ENCODE results near the gene TMC4. TPM values are rescaled to one million over a fixed set of nuclear protein-coding genes. Genes with fewer than 3 reads are reported as not detected.
A peak's percentile ranks its signal among the peaks of the same experiment; 100 is the strongest.

Gene TMC4
- total and polyA plus RNA-seq, 3 donors from 2014 or later, result 0.31 to 4.1 (median 0.43) TPM

DNA sequence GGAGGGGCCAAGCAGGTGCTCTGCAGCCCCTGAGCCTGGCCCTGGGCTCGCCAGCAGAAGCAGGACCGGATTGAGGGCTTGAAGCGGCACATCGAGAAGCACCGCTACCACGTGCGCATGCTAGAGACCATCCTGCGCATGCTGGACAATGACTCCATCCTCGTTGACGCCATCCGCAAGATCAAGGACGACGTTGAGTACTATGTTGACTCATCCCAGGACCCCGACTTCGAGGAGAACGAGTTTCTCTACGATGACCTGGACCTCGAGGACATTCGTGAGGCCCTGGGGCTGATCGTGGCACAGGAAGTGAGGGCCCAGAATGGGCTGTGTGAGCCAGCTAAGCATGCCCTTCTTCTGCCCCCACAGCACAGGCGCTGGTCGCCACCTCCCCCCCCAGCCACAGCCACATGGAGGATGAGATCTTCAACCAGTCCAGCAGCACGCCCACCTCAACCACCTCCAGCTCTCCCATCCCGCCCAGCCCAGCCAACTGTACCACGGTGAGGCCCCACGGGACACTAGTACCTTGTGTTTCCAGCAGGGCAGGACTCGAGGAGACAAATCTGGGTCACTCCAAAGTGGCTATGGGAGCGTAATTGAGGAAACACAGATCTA is 27.3 kb downstream of the TMC4 start:
- Histone ChIP-seq H3K4me3 (no peak overlapping the region), H3K36me3 (ENCODE audit: low read depth, missing control alignments) (no peaks in the 10 kb centered on the region), H3K4me1 (no peaks in the 10 kb centered on the region), H3K27me3 (no peaks in the 10 kb centered on the region), H3K27ac (no peak overlapping the region), H3K9me3 (no peaks in the 10 kb centered on the region)
- 89 to 92% methylated on average over 14 to 28 of the region's 28 CpGs for WGBS, 2 donors
- DNase-seq, result no peak
- TF ChIP-seq, protein P1, sequence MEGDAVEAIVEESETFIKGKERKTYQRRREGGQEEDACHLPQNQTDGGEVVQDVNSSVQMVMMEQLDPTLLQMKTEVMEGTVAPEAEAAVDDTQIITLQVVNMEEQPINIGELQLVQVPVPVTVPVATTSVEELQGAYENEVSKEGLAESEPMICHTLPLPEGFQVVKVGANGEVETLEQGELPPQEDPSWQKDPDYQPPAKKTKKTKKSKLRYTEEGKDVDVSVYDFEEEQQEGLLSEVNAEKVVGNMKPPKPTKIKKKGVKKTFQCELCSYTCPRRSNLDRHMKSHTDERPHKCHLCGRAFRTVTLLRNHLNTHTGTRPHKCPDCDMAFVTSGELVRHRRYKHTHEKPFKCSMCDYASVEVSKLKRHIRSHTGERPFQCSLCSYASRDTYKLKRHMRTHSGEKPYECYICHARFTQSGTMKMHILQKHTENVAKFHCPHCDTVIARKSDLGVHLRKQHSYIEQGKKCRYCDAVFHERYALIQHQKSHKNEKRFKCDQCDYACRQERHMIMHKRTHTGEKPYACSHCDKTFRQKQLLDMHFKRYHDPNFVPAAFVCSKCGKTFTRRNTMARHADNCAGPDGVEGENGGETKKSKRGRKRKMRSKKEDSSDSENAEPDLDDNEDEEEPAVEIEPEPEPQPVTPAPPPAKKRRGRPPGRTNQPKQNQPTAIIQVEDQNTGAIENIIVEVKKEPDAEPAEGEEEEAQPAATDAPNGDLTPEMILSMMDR (IDR thresholded peaks at IDR 0.05), result no peak
- no peak for TF ChIP-seq POLR2A (IDR thresholded peaks at IDR 0.05)
- intact Hi-C loops (cut with DNase I; ENCODE audit: low total_unique reads), result no loop called here

DNA sequence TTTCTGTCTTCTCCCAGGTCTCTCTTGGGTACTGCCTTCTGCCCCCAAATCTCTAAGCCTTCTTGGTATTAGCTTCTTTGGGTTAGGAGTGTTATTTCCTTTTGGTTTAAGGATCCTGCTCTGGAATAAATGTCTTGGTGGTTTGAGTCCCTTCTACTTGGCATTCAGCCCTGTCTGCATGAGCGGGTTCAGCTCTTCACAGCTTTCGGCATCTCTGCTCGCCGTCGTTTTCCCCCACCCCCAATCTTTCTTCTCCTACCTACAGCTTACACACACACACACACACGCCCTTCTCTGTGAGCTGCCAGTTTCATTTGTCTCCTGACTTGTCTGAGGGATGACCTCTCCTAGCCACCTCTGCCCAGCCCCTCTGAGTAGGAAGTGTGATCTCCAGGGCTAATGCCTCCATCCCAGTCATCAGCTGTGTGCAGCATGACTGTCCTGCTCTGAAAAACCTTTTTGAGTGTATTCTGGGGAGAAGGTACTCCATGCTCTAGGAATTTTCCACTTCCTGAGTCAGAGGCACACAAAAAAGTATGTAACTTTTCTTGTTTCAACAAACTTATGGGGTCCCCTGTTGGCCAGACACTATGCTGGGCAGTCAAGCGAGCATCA is 30.7 kb downstream of the TMC4 start:
- no peak overlapping the region for H3K27ac ChIP-seq
- DNase-seq, result no peak
- no peak overlapping the region for H3K4me3 ChIP-seq
- WGBS, 2 donors, result 86 to 90% methylated on average over 6 to 7 of the region's 7 CpGs
- intact Hi-C loops (cut with DNase I; ENCODE audit: low total_unique reads), result no loop called here
- no peak for TF ChIP-seq POLR2A (IDR thresholded peaks at IDR 0.05)
- TF ChIP-seq, protein P1 (IDR thresholded peaks at IDR 0.05), result no peak
- peaks cover 12% of the 10 kb centered on the region for H3K4me1 ChIP-seq
- H3K9me3 ChIP-seq, result no peaks in the 10 kb centered on the region
- no peaks in the 10 kb centered on the region for H3K27me3 ChIP-seq
- no peaks in the 10 kb centered on the region for H3K36me3 ChIP-seq (ENCODE audit: low read depth, missing control alignments)

DNA sequence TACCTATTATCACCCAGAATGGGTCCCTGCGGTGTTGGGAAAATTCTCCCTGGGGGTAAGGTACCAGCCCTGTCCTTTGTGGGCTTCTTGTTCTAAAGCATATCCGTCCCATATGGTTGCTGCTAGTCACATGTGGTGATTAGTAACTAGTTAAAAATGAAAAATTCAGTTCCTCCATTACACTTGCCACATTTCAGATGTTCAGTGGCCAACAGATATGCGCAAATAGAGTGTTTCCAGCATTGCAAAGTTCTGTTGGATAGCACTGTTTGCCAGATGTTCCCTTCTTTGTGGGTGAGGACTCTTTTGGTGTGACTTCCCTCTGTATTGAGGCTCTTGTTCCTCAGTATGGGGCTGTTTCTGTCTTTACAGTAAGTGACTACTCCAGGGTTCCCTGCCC is 31.6 kb downstream of the TMC4 start:
- intact Hi-C loops (cut with DNase I; ENCODE audit: low total_unique reads), result no loop called here
- TF ChIP-seq, protein P1 (IDR thresholded peaks at IDR 0.05), result no peak
- no peak for TF ChIP-seq POLR2A (IDR thresholded peaks at IDR 0.05)
- no peaks in the 10 kb centered on the region for H3K36me3 ChIP-seq (ENCODE audit: low read depth, missing control alignments)

DNA sequence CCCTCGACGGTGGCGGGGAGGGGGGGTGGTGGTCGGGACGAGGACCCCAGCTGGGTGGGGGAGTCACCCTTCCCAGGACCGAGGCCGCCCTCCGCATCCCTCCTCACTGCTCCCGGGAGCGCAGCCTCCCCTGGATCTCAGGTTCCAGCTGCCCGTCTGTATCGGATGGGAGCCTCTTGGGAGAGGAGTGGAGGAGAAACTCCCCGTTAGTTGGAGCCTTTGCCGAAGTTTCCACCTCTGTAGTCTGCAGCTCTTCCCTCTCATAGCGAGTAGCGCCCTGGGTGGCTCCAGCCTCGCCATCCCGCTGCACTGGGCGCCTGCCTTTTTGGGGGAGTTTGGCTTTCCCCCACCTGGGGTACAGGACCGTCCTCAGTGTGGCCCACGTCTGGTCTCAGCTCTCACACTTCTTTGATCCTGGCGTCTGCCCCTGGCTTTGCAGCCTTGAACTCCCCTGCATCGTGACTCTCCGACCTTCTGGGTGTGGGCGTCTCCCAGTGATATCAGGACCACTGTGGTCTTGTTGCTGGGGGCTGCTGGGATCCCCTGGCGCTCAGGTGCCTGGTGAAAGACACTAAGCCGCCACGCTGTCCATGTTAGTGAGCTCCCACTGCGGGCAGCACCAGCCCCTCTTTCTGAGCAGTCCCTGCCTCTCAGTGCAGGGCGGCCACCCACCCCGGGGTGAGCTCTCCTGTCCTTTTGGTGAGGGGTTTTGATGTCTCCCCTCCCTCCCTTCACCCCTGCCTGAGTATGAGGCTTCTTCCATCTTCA is 34.3 kb downstream of the TMC4 start:
- intact Hi-C loops (cut with DNase I; ENCODE audit: low total_unique reads), result no loop called here
- no peaks in the 10 kb centered on the region for H3K27me3 ChIP-seq
- no peaks in the 10 kb centered on the region for H3K36me3 ChIP-seq (ENCODE audit: low read depth, missing control alignments)
- H3K9me3 ChIP-seq, result no peaks in the 10 kb centered on the region
- no peak for TF ChIP-seq POLR2A (IDR thresholded peaks at IDR 0.05)
- H3K4me3 ChIP-seq, result peak overlapping the region; percentile 72 to 99
- H3K27ac ChIP-seq, result peak overlapping the region; percentile 96 to 97
- no peak for DNase-seq
- H3K4me1 ChIP-seq, result peaks cover 20% of the 10 kb centered on the region
- 13 to 27% methylated on average over 6 to 31 of the region's 31 CpGs for WGBS, 2 donors

More for the DNA sequence above, 31.6 kb downstream of the TMC4 start:
- Histone ChIP-seq H3K4me1 (peaks cover 13% of the 10 kb centered on the region), H3K4me3 (no peak overlapping the region), H3K9me3 (no peaks in the 10 kb centered on the region), H3K27ac (no peak overlapping the region), H3K27me3 (no peaks in the 10 kb centered on the region)
- 87 to 91% methylated on average over 3 of the region's 3 CpGs for WGBS, 2 donors
- no peak for DNase-seq

DNA sequence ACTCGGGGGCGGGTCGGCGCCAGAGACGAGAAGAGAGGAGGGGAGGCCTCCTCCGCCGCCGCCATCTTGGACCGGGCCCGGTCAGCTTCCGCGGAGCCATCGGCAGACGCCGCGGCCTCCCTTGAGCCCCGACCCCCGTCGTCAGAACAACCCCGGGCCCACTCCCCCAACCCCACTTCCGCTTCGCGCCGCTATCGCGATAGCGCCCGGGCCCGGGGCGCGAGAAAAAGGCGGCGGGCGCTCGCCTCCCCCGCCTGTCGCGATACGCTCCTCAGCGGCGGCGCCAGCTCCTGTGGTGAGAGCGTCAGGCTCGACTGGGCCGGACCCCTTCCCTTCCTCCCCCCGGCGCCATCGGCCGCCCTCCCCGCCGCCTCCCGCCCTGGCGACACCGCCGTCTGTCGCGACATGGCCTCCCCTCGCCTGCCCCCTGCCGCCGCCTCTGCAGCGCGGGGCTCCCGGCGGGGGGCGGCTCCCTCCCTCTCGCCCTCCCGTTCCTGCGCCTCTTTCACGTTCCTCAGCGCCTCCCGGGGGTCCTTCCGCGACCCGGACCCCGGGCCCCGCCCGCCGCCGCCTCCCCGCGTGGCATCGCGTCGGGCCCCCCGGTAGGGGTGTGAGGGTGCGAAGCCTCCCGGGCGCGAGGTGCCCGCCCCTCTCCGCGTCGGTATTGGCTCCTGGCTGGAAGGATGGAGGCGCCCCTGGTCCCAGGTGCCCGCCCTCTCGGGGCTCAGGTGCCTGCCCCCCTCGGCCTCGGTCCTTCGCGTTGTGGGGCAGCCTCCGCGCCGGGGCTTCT is 35.1 kb downstream of the TMC4 start, which contains the start of gene CNOT3:
Gene CNOT3 (plus strand): TSS at position 64 of the 790 bp plus-strand sequence. CDS start 5,217 bp downstream, outside the sequence.
- WGBS, 2 donors, result 0 to 1% methylated on average over 24 to 90 of the region's 103 CpGs
- Histone ChIP-seq H3K36me3 (ENCODE audit: low read depth, missing control alignments) (no peaks in the 10 kb centered on the region), H3K4me1 (peaks cover 20% of the 10 kb centered on the region), H3K4me3 (peak within 1 kb of the TSS; percentile 72 to 99), H3K27ac (peak within 1 kb of the TSS; percentile 96 to 97), H3K27me3 (no peaks in the 10 kb centered on the region), H3K9me3 (no peaks in the 10 kb centered on the region)
- peak; percentile 77 for TF ChIP-seq POLR2A (IDR thresholded peaks at IDR 0.05)
- TF ChIP-seq, protein P1 (IDR thresholded peaks at IDR 0.05), result no peak
- intact Hi-C loops (cut with DNase I; ENCODE audit: low total_unique reads), result no loop called here
- no peak for DNase-seq

Measured in testis (tissue), 3 donors.